CD14-positive monocyte (primary cell): Measurements from ENCODE around the gene TMEM141. TPM values are rescaled to one million over a fixed set of nuclear protein-coding genes. Genes with fewer than 3 reads are reported as not detected.

Source experiments
- DNase-seq, 3 donors: peaks; one replicate each; pipeline ENCODE4 v3.0.0-alpha.2; 2011 to 2022
- H2AFZ ChIP-seq: 2 replicates; pipeline ENCODE4 v1.6.0; 2012; ENCODE audit warnings: mild to moderate bottlenecking, low read depth, low read length, inconsistent platforms; ENCODE audit not compliant: insufficient read depth, poor library complexity, severe bottlenecking
- H3K27ac ChIP-seq, 2 donors: 1 replicate in 1 of 2; 2 replicates in 1 of 2; pipeline ENCODE4 v1.5.1; 2012 to 2013; ENCODE audit warnings: low read length in 2 of 2, control low read depth in 1 of 2, inconsistent platforms in 1 of 2, low read depth in 1 of 2, mild to moderate bottlenecking in 1 of 2
- H3K27me3 ChIP-seq, 2 donors: one replicate each; pipeline versions ENCODE4 v1.6.0 to v1.6.1; 2011 to 2013; ENCODE audit warnings: low read length in 2 of 2; ENCODE audit not compliant: control insufficient read depth in 2 of 2, insufficient read depth in 2 of 2
- H3K36me3 ChIP-seq, 2 donors: replicated peaks in 1 of 2; 1 replicate in 1 of 2; 2 replicates in 1 of 2; pipeline versions ENCODE4 v1.5.1 to v1.6.1; 2012 to 2013; ENCODE audit warnings: low read length in 2 of 2, control low read depth in 1 of 2, inconsistent platforms in 1 of 2, mild to moderate bottlenecking in 1 of 2; ENCODE audit not compliant: insufficient read depth in 2 of 2, control insufficient read depth in 1 of 2
- H3K4me1 ChIP-seq, 2 donors: 1 replicate in 1 of 2; 2 replicates in 1 of 2; pipeline versions ENCODE4 v1.5.1 to v1.6.1; 2012 to 2013; ENCODE audit warnings: low read length in 2 of 2, control low read depth in 1 of 2, inconsistent platforms in 1 of 2, mild to moderate bottlenecking in 1 of 2, moderate library complexity in 1 of 2; ENCODE audit not compliant: insufficient read depth in 2 of 2, control insufficient read depth in 1 of 2
- H3K4me2 ChIP-seq: replicated peaks from 2 replicates; pipeline ENCODE3; 2012; ENCODE audit warnings: low read length, moderate library complexity, mild to moderate bottlenecking; ENCODE audit not compliant: poor library complexity, severe bottlenecking; ENCODE audit errors: extremely low read depth
- H3K4me3 ChIP-seq, 3 experiments: fragments of 200-600 bp in 1 of 3; sonication (generic) in 1 of 3; replicated peaks in 1 of 3; 1 replicate in 2 of 3; 2 replicates in 1 of 3; pipeline ENCODE4 v1.5.1; 2011 to 2013; ENCODE audit warnings: low read length in 3 of 3, mild to moderate bottlenecking in 3 of 3, control low read depth in 2 of 3, low read depth in 2 of 3, inconsistent platforms in 1 of 3, moderate library complexity in 1 of 3
- H3K79me2 ChIP-seq: 2 replicates; pipeline ENCODE4 v1.6.0; 2012; ENCODE audit warnings: mild to moderate bottlenecking, control low read depth, inconsistent platforms, low read length, moderate library complexity; ENCODE audit not compliant: insufficient read depth
- H3K9ac ChIP-seq: 2 replicates; pipeline ENCODE4 v1.6.0; 2017; ENCODE audit warnings: low read length, mild to moderate bottlenecking; ENCODE audit not compliant: insufficient read depth, poor library complexity, severe bottlenecking
- H3K9me3 ChIP-seq, 2 donors: replicated peaks in 1 of 2; 1 replicate in 1 of 2; 2 replicates in 1 of 2; pipeline versions ENCODE4 v1.5.1 to v1.6.1; 2012 to 2013; ENCODE audit warnings: low read length in 2 of 2, control low read depth in 1 of 2; ENCODE audit not compliant: control insufficient read depth in 1 of 2, insufficient read depth in 1 of 2
- H4K20me1 ChIP-seq: 2 replicates; pipeline ENCODE4 v1.6.0; 2012; ENCODE audit warnings: mild to moderate bottlenecking, low read length, control low read depth, moderate library complexity; ENCODE audit not compliant: insufficient read depth
- H3K27ac Mint-ChIP-seq, 7 donors: one replicate each; pipeline ENCODE4 v1.8.0; 2020; ENCODE audit warnings: mild to moderate bottlenecking in 7 of 7, mixed read lengths in 7 of 7, moderate library complexity in 6 of 7, inconsistent platforms in 2 of 7
- H3K27me3 Mint-ChIP-seq, 3 donors: one replicate each; pipeline ENCODE4 v1.8.0; 2021 to 2022; ENCODE audit warnings: low read depth in 3 of 3, mild to moderate bottlenecking in 3 of 3, mixed read lengths in 3 of 3, moderate library complexity in 3 of 3, inconsistent platforms in 1 of 3
- H3K36me3 Mint-ChIP-seq, 2 donors: one replicate each; pipeline ENCODE4 v1.8.0; 2020; ENCODE audit warnings: mixed read lengths in 2 of 2, inconsistent platforms in 1 of 2, mild to moderate bottlenecking in 1 of 2
- H3K4me1 Mint-ChIP-seq: one replicate; pipeline ENCODE4 v1.8.0; 2020; ENCODE audit warnings: mild to moderate bottlenecking, mixed read lengths
- H3K4me3 Mint-ChIP-seq, 2 donors: one replicate each; pipeline ENCODE4 v1.8.0; 2020; ENCODE audit warnings: mild to moderate bottlenecking in 2 of 2, mixed read lengths in 2 of 2, moderate library complexity in 1 of 2
- H3K9me3 Mint-ChIP-seq, 7 donors: one replicate each; pipeline ENCODE4 v1.8.0; 2020 to 2022; ENCODE audit warnings: mixed read lengths in 7 of 7, mild to moderate bottlenecking in 6 of 7, moderate library complexity in 6 of 7, inconsistent platforms in 2 of 7
- CTCF ChIP-seq: fragments of 200-600 bp; IDR thresholded peaks from one replicate; pipeline ENCODE4 v1.8.0; 2022; ENCODE audit warnings: antibody characterized with exemption, mild to moderate bottlenecking
- WGBS: methylation state at CpG from one replicate; pipeline ENCODE4 v1.1.5; 2013; ENCODE audit warnings: missing lambda C conversion rate; ENCODE audit not compliant: insufficient coverage; 5-methylcytosine and 5-hydroxymethylcytosine counted together
- intact Hi-C, 2 donors: fragments of 100-400 bp; cut with micrococcal nuclease; formaldehyde crosslinking; loops; one replicate each; pipeline versions ENCODE4 v1.15.0 to v1.15.1; 2023
- polyA plus RNA-seq, 3 donors: library from polyadenylated mRNA; depleted of rRNA in 1 of 3; unstranded in 2 of 3; stranded (reverse) in 1 of 3; fragments of 300-500 nt in 2 of 3; fragments of >200 nt in 1 of 3; fragmentation: Illumina TruSeq in 2 of 3; gene quantifications; 1 replicate in 2 of 3; 2 replicates in 1 of 3; pipeline ENCODE4 v1.2.3, GENCODE V29; 2012 to 2021

Gene TMEM141
- polyA plus RNA-seq, 3 donors = 33.1 to 47.2 (median 39.2) TPM

GRCh38 chr9:136748666-136749611 is 42.2 kb upstream of the TMEM141 start:
- no peak overlapping the region for H3K4me3 ChIP-seq
- H3K27ac Mint-ChIP-seq = peak overlapping the region in 1 of 7 donors; percentile 63
- 42% methylated on average over 13 of the region's 21 CpGs for WGBS
- H3K27me3 ChIP-seq = no peaks in the 10 kb centered on the region
- H3K79me2 ChIP-seq = no peaks in the 10 kb centered on the region
- no peak overlapping the region for H2AFZ ChIP-seq
- H3K27ac ChIP-seq = no peak overlapping the region
- no peaks in the 10 kb centered on the region for H4K20me1 ChIP-seq
- no peak overlapping the region for H3K9ac ChIP-seq
- H3K9me3 Mint-ChIP-seq = peaks cover 14 to 24% (median 23%) of the 10 kb centered on the region in 7 donors
- H3K36me3 ChIP-seq = no peaks in the 10 kb centered on the region
- no peak overlapping the region for H3K4me2 ChIP-seq
- no peak for TF ChIP-seq CTCF
- intact Hi-C loops = no loop called here
- no peak for DNase-seq
- H3K4me3 Mint-ChIP-seq = no peak overlapping the region
- peaks cover 10% of the 10 kb centered on the region for H3K4me1 Mint-ChIP-seq
- H3K36me3 Mint-ChIP-seq = no peaks in the 10 kb centered on the region
- H3K4me1 ChIP-seq = no peaks in the 10 kb centered on the region
- peaks cover 16 to 23% of the 10 kb centered on the region in 2 donors for H3K9me3 ChIP-seq
- H3K27me3 Mint-ChIP-seq = peaks cover 8 to 37% (median 8%) of the 10 kb centered on the region in 3 donors

GRCh38 chr9:136750526-136750925 is 40.6 kb upstream of the TMEM141 start:
- no peak for TF ChIP-seq CTCF
- peaks cover 10% of the 10 kb centered on the region for H3K4me1 Mint-ChIP-seq
- no peak overlapping the region for H3K27ac Mint-ChIP-seq

More at GRCh38 chr9:136750526-136750925, 40.6 kb upstream of the TMEM141 start:
- Histone ChIP-seq H4K20me1 (no peaks in the 10 kb centered on the region), H3K9ac (no peak overlapping the region), H3K4me1 (no peaks in the 10 kb centered on the region), H3K27ac (no peak overlapping the region), H3K36me3 (no peaks in the 10 kb centered on the region), H3K79me2 (no peaks in the 10 kb centered on the region), H3K27me3 (no peaks in the 10 kb centered on the region), H3K9me3 (peaks cover 18 to 27% of the 10 kb centered on the region in 2 donors), H2AFZ (no peak overlapping the region), H3K4me3 (no peak overlapping the region), H3K4me2 (no peak overlapping the region)
- H3K9me3 Mint-ChIP-seq = peaks cover 16 to 28% (median 26%) of the 10 kb centered on the region in 7 donors
- H3K36me3 Mint-ChIP-seq = no peaks in the 10 kb centered on the region
- H3K4me3 Mint-ChIP-seq = no peak overlapping the region
- peaks cover 6 to 36% (median 8%) of the 10 kb centered on the region in 3 donors for H3K27me3 Mint-ChIP-seq
- DNase-seq = no peak
- WGBS = 88% methylated on average over 1 of the region's 2 CpGs
- intact Hi-C loops = no loop called here
